Measurements from ENCODE around the gene ARID4B. TPM values are rescaled to one million over a fixed set of nuclear protein-coding genes. Genes with fewer than 3 reads are reported as not detected.

ARID4B gene
- polyA plus RNA-seq, 2 of the 4 experiments (the other 2 are of a cell fraction), result 14.9 to 16.0 TPM

GRCh38 chr1:235139315-235139714 is 188.7 kb downstream of the ARID4B start:
- no peak for FAIRE-seq
- CTCF ChIA-PET, result interaction anchor here (1.0 to 1.1 kb wide), 2 partner anchors 13 to 35 kb away, joined by 3 to 5 read pairs; no protein-coding TSS in a partner anchor
- POLR2A ChIA-PET, result no interaction called here

GRCh38 chr1:235138821-235139220 is 189.2 kb downstream of the ARID4B start:
- TF ChIP-seq NR3C1 (IDR thresholded peaks at IDR 0.05) (no peak), SREBF2 (IDR thresholded peaks at IDR 0.05) (no peak), TP53 (CRISPR knock-in tag; IDR thresholded peaks at IDR 0.05) (no peak)
- 91% methylated on average over 2 of the region's 2 CpGs for WGBS (ENCODE audit: missing lambda C conversion rate)
- no peaks in the 10 kb centered on the region for H3K4me1 ChIP-seq
- H3K4me2 ChIP-seq, result no peak overlapping the region
- no peak for ATAC-seq
- H3K27ac ChIP-seq, result no peak overlapping the region
- no peak overlapping the region for H3K4me3 ChIP-seq
- CTCF ChIA-PET, result interaction anchor here (1.1 kb wide), 1 partner anchor 14 kb away, joined by 5 read pairs; no protein-coding TSS in a partner anchor
- FAIRE-seq, result no peak
- H3K9me3 ChIP-seq, result no peaks in the 10 kb centered on the region
- no peak for DNase-seq (ENCODE audit: low read depth in 1 of 2, low spot score in 1 of 2)
- POLR2A ChIA-PET, result no interaction called here

More at GRCh38 chr1:235139315-235139714, 188.7 kb downstream of the ARID4B start:
- 94% methylated on average over 5 of the region's 5 CpGs for WGBS (ENCODE audit: missing lambda C conversion rate)
- TF ChIP-seq RCOR1 (IDR thresholded peaks at IDR 0.05; ENCODE audit: low read depth, low read length), result no peak
- TF ChIP-seq JUNB (IDR thresholded peaks at IDR 0.05), result no peak
- TF ChIP-seq PBX3 (IDR thresholded peaks at IDR 0.05), result no peak
- no peak for DNase-seq (ENCODE audit: low read depth in 1 of 2, low spot score in 1 of 2)
- H3K27ac ChIP-seq, result no peak overlapping the region
- ATAC-seq, result no peak; a peak in 1 of 6 replicates
- H3K4me1 ChIP-seq, result no peaks in the 10 kb centered on the region
- no peak overlapping the region for H3K4me2 ChIP-seq
- H3K4me3 ChIP-seq, result no peak overlapping the region
- no peaks in the 10 kb centered on the region for H3K9me3 ChIP-seq

- DNase-seq (ENCODE audit: low read depth in 1 of 2, low spot score in 1 of 2) (no peak), FAIRE-seq (no peak), ATAC-seq (no peak)
- Histone ChIP-seq H3K4me2 (no peak overlapping the region), H3K27ac (no peak overlapping the region), H3K4me3 (no peak overlapping the region), H3K4me1 (no peaks in the 10 kb centered on the region), H3K9me3 (no peaks in the 10 kb centered on the region)
- ChIA-PET POLR2A (no interaction called here), CTCF (interaction anchor here (1.6 kb wide), 1 partner anchor 17 kb away, joined by 3 read pairs; no protein-coding TSS in a partner anchor)
- TF ChIP-seq CBX8 (IDR thresholded peaks at IDR 0.05) (no peak), FOSL2 (IDR thresholded peaks at IDR 0.05) (no peak), FOSL2 (CRISPR knock-in tag; IDR thresholded peaks at IDR 0.05) (no peak), HOXA7 (CRISPR knock-in tag; IDR thresholded peaks at IDR 0.05) (no peak), ELK1 (IDR thresholded peaks at IDR 0.05; ENCODE audit: low read depth, low read length) (no peak), HEYL (CRISPR knock-in tag; IDR thresholded peaks at IDR 0.05) (no peak), ZFP36 (IDR thresholded peaks at IDR 0.05; ENCODE audit: borderline replicate concordance, partially characterized antibody) (no peak), BHLHE40 (IDR thresholded peaks at IDR 0.05; ENCODE audit: low read depth, low read length) (no peak), EHMT2 (IDR thresholded peaks at IDR 0.05; ENCODE audit: low read depth) (no peak), ZC3H11A (IDR thresholded peaks at IDR 0.05) (no peak), POLR2A (IDR thresholded peaks at IDR 0.05; ENCODE audit: low read length) (no peak), ESRRA (IDR thresholded peaks at IDR 0.05; ENCODE audit: borderline replicate concordance, low read length) (no peak), SMC3 (IDR thresholded peaks at IDR 0.05) (no peak), CHD4 (IDR thresholded peaks at IDR 0.05; ENCODE audit: borderline replicate concordance) (no peak)
- WGBS (ENCODE audit: missing lambda C conversion rate), result 76% methylated on average over 4 of the region's 4 CpGs
Measured at GRCh38 chr1:235136111-235136510, 191.9 kb downstream of the ARID4B start.

GRCh38 chr1:235134171-235134570 is 193.8 kb downstream of the ARID4B start:
- Histone ChIP-seq H3K27ac (no peak overlapping the region), H3K9me3 (no peaks in the 10 kb centered on the region), H3K4me2 (no peak overlapping the region), H3K4me3 (no peak overlapping the region), H3K4me1 (no peaks in the 10 kb centered on the region)
- ChIA-PET CTCF (interaction anchor here (2.0 kb wide), 1 partner anchor 11 kb away, joined by 10 read pairs; no protein-coding TSS in a partner anchor), POLR2A (no interaction called here)
- no peak for TF ChIP-seq HDAC2 (IDR thresholded peaks at IDR 0.05)
- no peak for TF ChIP-seq HEYL (CRISPR knock-in tag; IDR thresholded peaks at IDR 0.05)
- no peak for TF ChIP-seq E2F6 (IDR thresholded peaks at IDR 0.05; ENCODE audit: borderline replicate concordance, low read depth)
- TF ChIP-seq MYC (IDR thresholded peaks at IDR 0.05; ENCODE audit: borderline replicate concordance, low read length), result no peak
- TF ChIP-seq NFE2L2 (conservative IDR thresholded peaks at IDR 0.05; ENCODE audit: low read length), result no peak
- TF ChIP-seq HOXA7 (CRISPR knock-in tag; IDR thresholded peaks at IDR 0.05), result no peak
- no peak for TF ChIP-seq RCOR1 (IDR thresholded peaks at IDR 0.05; ENCODE audit: low read depth, low read length)
- TF ChIP-seq MAFK (IDR thresholded peaks at IDR 0.05; ENCODE audit: partially characterized antibody), result no peak
- TF ChIP-seq TFCP2L1 (CRISPR knock-in tag; IDR thresholded peaks at IDR 0.05), result no peak
- no peak for TF ChIP-seq ZNF302 (CRISPR knock-in tag; IDR thresholded peaks at IDR 0.05)
- no peak for TF ChIP-seq HOXB13 (CRISPR knock-in tag; IDR thresholded peaks at IDR 0.05; ENCODE audit: low read depth)
- no peak for TF ChIP-seq ZSCAN20 (CRISPR knock-in tag; IDR thresholded peaks at IDR 0.05)
- TF ChIP-seq KDM1A (IDR thresholded peaks at IDR 0.05; ENCODE audit: low read depth), result no peak
- TF ChIP-seq RNF2 (IDR thresholded peaks at IDR 0.05; ENCODE audit: borderline replicate concordance, low read depth), result no peak
- ATAC-seq (no peak), FAIRE-seq (no peak), DNase-seq (ENCODE audit: low read depth in 1 of 2, low spot score in 1 of 2) (no peak)
- WGBS (ENCODE audit: missing lambda C conversion rate), result 95% methylated on average over 12 of the region's 12 CpGs
